ENCODE results near the gene ENAH.
A peak's percentile ranks its signal among the peaks of the same experiment; 100 is the strongest.
"Not testable (repeated sequence)": the region's sequence is repeated elsewhere in the genome, so short reads cannot be mapped to it uniquely, and the experiment has no call there.

ENAH gene

DNA sequence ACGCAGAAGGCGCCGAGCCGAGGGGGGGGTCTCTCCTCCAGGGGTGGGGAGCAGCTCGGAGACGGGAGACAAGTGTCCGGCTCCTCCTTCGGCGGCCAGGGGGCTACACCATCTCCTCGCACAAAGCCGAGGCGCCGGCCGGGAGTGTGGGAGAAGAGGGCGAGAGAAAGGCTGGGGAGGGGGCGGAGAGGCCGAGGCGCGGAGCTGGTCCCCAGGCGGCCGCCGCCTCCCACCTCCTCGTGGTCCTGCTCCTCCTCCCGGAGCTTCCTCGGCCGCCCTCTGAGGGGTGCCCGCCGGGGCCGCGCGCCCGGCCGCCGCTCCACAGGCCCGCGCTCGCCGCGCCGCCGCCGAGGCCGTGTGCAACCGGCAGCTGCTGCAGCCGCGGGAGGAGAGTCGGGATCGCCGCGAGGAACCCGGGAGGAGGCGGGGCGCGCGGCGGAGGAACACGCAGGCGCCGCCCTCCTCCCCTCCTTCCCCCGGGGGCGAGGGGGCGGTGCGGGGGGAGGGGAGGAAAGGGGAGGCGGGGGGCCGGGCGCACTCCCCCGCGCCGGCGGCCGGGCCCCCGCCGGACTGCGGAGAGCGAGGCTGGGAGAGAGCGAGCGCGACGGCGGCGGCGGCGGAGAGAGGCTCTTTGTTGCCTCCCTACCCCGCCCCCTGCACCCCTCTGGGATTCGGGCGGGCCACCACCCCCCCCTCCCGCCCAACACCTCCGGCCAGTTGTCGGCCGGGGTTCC, at the start of gene ENAH:
Gene ENAH, minus strand, starts transcription at position 395 of the 734 bp plus-strand sequence. CDS start 433 bp downstream, outside the sequence.
- DNase-seq: peak; percentile 97

DNA sequence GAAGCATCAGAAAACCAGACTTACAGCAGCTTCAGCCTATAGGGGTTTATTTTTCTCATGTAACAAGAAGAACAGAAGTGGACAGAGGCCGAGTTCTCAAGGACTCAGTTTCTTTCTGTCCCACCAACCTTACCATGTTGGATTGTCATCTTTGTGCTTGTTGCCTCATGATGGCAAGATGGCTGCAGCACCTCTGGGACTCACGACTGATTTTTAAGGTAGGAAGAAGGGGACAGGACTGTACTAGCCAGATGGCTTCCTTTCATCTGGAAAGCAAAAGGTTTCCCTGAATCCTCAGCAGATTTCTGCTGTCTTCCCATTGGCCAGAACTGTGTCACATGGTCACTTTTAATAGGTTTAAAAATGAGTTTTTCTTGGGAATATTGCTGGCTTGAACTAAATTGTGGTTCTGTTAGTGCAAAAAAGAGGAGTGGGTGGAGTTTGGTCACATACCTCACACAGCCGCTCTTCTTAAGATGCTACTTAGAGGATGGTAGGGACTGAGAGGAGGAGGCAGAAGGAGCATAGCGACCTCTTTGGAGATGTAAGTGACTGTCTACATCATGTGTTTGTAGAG, 48.1 kb upstream of the ENAH start:
- DNase-seq: no peak

DNA sequence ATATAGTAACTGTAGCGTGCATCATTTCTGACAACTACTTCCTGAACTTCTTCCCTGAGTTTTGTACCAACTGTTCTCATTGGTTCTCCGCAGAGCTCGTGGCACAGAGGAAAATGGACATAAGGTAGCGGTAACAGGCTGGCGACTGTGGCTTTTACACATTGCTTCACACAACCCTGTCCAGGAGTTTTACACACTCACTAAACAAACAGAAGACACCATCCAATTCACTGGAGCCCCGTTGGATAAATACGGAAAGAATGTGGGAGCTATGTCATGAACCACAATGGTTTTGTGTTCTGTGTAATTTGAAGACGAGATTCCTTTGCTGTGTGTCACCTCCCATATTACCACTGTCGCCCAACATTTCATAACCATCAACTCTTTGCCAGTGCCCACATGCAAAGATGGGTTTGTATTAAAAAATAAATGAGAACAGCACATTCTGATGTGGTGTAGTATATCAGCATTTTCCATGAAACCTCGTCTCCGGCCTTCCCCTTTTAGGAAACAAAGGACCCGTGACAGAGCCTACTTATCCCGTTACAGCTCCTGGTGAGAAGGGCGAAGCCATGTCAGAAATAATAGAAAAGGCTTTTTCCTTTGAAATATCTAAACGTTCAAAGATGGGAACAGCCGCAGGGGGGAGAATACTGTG, 47.4 kb upstream of the ENAH start:
- no peak for DNase-seq

DNA sequence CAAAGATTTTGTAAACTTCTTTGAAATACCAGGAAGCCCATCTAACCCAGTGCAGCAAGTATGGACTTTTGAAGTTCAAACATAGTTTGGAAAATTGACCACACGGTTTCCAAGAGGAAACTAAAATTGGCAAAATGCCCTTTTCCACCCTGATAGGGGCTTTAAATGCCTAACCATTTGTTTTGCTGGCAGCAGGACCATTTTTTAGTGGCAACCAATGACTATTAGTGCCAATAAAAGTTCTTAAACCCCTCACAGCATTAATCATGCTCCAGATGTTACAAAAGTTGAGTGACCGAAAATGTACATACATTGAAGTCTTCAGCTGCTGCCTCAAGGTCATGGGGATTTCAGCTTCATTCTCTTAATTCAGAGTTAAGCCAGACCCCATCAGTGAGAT, 46.4 kb upstream of the ENAH start:
- peak; percentile 19 for DNase-seq

DNA sequence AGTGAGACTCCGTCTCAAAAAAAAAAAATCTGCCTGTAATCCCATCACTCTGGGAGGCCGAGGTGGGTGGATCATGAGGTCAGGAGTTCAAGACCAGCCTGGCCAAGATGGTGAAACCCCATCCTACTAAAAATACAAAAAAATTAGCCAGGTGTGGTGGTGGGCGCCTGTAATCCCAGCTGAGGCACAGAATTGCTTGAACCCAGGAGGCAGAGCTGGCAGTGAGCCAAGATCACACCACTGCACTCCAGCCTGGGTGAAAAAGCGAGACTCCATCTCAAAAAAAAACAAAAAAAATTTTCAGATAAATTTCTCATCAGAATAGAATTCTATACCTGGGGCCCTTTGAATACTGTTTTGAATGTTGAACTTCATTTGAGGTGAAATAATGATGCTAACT, 45.3 kb upstream of the ENAH start:
- DNase-seq: not testable (repeated sequence)

DNA sequence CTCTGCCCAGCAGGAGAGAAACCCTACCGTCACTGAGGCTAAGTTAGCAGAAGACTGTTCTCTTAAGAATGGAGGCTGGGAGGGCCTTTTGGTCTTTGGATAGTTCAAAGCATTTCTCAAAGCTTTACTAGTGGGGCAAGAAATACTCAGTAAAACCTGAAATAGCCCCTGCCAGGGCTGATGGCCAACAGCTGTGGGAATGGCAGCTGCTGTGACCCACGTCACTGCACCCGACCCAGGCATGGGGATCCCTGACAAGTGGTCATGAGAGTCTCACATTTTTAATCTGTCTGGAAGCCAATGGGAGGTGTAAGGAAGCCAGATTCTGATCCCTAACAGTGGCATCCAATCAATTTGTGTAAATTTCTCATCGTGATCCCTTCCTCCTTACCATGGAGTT, 44.5 kb upstream of the ENAH start:
- DNase-seq: no peak

DNA sequence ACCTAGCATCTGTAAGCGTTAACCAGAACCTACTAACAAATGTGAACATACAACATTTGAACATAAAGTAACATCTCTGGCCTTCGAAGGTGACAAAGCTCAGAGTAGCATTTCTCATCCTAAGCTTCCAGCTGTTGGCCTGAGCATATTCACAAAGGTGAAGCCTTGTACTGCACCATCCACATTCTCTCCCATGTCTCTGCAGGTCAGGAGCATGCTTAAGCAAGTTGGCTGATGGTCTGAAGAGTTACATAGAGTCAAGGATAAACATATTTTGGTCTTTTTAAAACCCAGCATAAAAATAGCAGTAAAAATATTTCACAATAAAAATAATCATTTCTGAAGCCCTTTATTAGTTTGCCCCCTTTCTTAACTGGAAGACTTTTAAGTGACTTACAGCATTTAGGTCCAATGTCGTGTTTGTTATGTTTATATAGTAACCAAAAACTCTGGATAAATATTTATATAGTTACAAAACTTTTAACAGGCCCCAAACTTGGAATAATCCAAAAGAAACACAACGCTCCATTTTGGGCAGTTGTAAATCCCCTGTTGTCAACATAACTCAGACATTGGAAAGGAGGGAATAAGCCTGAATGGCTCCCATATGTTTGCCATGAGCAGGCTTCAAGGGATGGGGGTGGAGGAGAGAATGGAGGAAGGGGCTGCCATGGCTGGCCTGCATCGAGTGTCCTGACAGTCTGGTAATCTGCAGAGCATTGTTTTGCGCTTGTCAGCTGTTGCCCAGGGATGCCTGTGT, 42.8 kb upstream of the ENAH start:
- peak; percentile 13 for DNase-seq

DNA sequence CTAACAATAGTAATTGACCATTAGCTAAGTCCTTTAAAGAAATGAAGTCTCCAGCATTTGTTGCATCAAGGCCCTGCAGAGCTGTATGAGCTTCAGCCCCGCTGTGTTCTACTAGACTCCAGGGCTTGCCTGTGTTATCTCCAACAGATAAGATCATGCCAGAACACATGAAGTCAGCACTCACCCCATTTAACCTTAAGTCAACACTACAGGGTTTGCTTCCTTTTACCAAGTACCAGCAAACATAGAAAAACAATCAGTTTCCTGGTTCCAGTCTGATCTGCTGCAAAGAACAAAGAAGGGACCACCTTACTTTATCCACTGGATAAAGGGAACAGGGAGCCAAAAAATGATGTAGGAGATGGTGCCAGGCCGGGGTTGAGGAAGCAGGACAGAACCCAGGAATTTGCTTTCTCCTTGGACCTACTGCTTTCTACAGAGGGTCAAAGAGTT, 41.3 kb upstream of the ENAH start:
- DNase-seq: no peak

DNA sequence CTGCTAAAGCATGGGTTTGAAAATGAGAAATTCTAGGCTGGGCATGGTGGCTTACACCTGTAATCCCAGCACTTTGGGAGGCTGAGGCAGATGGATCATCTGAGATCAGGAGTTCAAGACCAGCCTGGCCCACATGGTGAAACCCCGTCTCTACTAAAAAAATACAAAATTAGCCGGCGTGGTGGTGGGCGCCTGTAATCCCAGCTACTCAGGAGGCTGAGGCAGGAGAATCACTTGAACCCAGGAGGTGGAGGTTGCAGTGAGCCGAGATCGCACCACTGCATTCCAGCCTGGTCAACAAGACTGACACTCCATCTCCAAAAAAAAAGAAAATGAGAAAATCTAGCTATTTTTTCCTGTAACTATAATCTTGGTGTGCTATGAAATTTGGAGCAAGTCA, 40.8 kb upstream of the ENAH start:
- not testable (repeated sequence) for DNase-seq

DNA sequence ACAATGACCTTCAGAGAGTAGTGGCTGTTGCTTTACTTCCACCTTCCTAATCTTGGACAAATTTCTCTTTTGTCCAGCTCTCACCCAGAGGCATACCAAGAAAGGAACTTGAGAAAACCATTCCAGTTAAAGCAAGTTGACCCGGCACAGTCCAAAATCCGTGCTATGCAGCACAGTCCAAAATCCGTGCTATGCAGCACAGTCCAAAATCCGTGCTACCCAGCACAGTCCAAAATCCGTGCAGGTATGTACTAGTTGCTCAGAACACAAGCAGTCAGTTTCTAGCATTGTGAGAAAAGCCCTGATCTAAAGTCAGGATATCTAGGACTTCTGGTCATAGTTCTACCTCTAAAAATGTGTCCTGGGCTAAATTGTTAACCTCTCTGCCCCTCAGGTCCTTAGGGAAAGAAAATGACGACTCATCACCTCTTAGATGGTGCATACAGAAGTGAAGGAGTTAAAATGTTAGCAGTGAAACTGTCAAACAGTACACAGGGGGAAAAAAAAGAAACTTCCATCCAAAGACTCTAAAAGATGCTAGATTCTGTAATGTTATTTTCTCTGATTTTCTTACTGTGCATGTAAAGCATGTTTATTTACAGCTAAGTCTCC, 40.3 kb upstream of the ENAH start:
- DNase-seq: no peak

DNA sequence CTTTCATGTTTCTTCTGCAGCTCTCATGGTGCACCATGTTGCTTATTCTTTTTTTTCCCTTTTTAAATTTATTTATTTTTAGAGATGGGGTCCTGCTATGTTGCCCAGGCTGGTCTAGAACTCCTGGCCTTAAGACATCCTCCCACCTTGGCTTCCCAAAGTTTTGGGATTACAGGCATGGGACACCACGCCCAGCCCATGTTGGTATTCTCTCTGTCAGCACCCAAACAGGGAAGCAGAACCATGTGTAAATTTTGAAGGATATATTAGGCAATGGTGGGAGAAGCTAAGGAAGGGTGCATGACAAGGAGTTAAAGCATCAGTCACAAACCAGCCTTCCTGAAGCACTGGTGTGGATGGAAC, 39.6 kb upstream of the ENAH start:
- DNase-seq: no peak

DNA sequence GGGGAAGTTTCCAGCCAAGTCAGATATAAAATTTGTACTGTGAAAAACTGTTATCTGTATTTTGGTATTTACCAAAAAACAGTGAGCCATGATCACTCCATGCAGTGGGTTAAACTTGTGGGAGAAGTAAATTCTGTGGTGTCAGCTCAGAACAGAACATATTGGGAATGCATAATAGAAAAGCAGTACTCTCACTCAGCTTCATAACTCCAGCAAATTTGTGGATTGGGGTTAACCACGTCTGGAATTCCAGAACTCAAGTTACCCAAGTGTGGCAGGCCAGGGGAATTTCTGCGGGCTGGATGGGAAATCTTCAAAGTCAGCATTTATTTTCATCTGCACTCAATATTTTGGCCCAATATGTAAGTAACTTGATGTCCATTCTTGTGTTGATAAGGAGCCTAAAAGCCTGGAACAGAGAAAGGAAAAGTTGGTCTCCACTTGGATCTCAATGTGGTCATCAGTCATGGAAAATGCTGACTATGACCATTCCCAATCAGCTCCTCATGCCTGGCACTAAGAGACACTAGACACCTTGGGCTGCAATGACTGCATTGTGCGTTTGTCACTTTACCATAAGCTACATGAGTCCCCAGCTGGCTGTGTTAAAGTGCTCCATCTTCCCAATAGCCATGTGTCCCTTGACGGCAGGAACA, 39.1 kb upstream of the ENAH start:
- DNase-seq: no peak

DNA sequence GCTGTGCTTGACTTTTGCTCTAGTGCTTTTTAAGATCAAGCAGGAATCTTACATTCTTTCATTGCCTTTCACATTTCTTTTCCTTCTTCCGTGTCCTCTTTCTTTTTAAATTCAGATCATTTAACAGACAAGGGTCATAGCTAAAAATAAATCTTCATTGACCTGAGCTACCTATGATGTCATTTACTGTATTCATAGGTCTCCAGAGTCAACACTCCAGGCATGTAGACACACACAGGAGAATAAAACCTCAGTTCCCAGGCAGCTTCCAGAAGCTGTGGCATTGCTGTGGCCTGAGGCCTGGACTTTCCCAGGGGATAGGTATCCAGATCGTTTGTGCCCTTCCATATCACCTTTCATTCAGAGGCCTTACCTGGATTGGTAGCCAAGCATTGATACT, 38.5 kb upstream of the ENAH start:
- DNase-seq: peak; percentile 59

DNA sequence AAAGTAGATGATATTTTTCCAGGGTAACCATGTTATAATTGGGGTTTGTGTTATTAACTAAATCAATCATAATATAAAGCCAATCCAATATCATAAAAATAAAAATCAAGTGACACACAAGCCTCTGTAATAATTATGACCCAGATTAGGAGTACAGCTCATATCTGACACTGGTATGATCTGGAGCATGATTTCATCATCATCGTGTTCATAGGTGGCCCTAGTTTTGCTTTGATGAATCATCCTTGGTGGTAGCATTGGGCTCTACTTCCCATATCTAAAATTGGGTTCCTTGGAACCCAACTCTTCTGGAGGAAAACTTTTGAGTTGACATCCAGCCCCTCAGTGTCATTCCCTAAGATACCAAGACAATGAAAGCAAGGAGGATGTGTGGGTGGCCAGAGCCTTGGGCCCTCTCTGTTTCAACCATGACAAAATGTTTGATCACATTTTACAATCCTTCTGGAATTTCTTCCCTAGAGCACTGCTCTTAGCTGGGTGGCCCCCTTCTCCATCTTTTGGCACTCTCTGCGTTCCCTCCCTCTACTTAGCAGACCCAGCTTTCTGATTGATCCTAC, 37.0 kb upstream of the ENAH start:
- no peak for DNase-seq

DNA sequence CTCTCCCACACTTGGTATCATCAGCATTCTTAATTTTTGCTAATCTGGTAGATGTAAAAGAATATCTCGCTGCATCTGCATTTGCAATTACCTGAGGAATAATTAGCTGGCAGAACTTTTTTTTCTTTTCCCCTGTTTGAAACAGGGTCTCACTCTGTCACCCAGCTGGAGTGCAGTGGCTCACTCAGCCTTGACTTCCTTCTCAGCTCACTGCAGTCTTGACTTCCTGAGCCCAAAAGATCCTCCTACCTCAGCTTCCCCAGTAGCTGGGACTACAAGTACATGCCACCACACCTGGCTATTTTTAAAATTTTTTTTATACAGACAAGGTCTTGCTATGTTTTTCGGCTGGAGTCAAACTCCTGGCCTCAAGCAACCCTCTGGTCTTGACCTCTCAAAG, 35.4 kb upstream of the ENAH start:
- DNase-seq: no peak

DNA sequence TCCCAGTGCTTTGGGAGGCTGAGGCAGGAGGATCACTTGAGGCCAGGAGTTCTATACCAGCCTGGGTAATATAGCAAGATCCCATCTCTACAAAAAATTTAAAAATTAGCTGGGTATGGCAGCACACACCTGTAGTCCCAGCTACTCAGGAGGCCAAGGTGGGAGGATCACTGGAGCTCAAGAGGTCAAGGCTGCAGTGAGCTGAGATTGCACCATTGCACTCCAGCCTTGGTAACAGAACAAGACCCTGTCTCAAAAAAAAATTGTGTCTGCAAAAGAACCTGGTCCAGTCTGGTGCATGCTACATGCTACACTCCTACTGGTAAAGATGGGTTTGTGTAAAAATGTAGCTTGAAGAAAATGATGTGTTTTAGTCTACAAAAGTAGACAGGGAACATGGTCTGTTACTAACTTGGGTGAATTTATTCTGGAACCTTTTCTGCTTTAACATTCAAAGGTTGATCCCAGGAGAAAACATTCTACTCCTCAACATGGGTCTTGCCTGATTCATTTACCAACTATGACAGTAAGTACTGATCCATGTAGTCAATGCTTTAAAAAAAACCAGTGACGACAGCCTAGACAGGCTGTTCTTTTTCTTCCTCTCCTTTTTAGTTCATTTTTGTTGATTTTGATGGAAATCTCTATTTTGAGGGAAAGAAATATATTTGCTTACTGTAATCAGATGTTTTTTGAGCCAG, 32.7 kb upstream of the ENAH start:
- DNase-seq: no peak

DNA sequence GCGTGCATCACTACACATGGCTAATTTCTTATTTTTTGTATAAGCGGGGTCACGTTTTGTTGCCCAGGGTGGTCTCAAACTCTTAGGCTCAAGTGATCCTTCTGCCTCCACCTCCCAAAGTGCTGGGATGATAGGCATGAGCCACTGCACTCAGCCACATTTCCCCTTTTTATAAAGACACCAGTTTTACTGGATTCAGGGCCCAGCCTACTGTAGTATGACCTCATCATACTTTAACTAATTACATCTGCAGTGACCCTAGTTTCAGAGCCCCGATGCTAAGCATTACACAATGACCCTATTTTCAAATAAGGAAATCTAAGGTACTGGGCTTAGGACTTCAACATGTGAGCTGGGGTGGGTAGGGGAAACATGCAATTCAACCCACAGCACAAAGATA, 31.8 kb upstream of the ENAH start:
- DNase-seq: no peak

DNA sequence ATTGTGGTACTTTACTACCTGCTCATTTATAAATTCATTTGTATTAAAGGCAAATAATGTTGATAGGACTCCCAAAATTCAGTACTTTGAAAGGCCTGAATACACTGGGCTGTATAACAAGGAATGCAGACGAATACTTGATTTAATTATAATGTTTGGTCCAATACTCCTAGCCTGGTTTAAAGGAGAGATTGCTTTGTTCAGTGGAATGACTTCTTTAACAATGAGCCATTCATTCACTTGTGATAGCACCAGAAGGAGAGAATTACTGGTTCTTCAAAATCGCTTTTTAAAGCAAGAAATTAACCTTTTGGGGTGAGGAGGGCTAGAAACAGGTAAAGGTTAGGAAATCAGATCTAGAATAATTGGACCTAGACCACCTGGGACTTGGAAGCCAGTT, 28.3 kb upstream of the ENAH start:
- DNase-seq: no peak

DNA sequence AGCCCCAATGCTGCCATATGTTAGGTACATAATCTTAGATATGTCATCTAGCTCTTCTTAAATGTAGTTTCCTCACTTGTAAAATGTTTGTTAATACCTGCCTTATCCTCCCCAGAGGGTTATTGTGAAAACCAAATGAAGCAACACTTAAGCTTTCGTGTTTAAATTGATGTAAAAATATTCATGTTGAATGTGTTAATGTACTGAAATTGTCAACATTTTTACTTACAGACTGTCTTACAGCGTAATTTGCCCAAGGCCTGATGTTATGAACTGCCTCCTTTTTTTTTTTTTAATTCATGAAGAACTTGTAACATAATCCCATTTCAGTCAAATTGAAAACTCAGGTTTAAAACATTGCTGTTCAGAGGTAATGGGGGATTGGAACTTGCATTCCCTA, 25.6 kb upstream of the ENAH start:
- DNase-seq: no peak

DNA sequence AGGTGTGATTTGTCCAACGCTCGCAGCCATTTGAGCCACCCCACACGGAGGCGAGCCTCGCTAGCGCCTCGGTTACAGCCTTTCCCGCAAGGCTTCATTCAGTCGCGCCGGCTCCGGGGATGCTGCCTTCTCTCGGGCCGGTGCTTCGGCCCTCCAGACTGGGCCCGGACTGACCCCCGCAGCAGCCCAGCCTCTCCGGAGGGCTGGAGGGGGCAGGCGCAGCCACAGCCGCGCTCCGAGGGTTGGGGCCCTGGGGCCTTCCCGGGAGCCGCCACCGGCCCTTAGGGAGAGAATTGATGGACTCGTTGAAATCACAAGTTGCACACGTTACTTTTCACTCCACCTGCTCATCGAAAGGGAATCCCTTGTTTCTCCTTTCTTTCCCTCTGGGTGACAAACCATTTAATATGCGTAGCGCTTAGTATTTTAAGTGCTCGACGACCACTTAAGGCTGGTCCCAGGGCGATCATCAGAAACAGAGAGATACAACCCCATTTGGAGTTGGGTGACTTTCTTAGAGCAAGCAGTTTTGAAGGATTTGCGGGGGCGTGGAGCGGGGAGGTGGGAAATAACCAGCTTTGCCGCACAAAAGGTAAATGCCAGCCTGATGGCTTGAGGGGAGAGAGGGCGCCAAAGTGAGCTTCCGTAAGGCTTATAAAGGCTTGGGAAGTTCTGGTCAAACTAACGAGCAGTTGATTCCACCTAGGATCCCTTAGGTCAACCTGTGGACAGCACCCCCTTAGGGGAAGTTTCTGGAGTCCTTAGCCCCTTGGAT, 24.6 kb upstream of the ENAH start:
- no peak for DNase-seq

DNA sequence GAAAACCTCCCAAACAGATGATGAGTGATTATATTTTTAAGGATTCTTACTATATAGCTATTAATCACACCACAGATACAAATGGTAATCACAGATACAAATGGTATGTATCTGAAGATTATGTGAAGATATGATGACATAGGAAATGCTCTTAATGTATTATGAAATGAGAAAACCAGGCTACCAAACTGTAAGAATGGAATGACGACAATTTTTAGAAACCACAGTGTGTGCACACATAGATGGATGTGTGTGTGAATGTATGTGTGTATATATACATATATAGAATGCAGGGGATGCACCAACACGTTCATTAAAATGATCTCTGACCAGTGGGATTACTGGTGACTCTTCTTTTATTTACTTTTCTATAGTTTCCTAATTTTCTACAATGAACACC, 21.5 kb upstream of the ENAH start:
- no peak for DNase-seq
